Skeletal muscle satellite cell (primary cell): ENCODE measurements around the gene MUC3A.
"Not testable (repeated sequence)": the region's sequence is repeated elsewhere in the genome, so short reads cannot be mapped to it uniquely, and the experiment has no call there.

Source experiments
- H3K27me3 ChIP-seq: 2 replicates; pipeline ENCODE4 v1.7.0; 2013; ENCODE audit warnings: low read length; ENCODE audit not compliant: control insufficient read depth, insufficient read depth
- H3K36me3 ChIP-seq: 2 replicates; pipeline ENCODE4 v1.7.0; 2013; ENCODE audit warnings: mild to moderate bottlenecking, control low read depth, low read length; ENCODE audit not compliant: insufficient read depth
- H3K4me1 ChIP-seq: 2 replicates; pipeline ENCODE4 v1.7.0; 2013; ENCODE audit warnings: low read length; ENCODE audit not compliant: control insufficient read depth, insufficient read depth
- H3K4me2 ChIP-seq: 2 replicates; pipeline ENCODE4 v1.7.0; 2013; ENCODE audit warnings: mild to moderate bottlenecking, low read length
- H3K4me3 ChIP-seq: 2 replicates; pipeline ENCODE4 v1.7.0; 2013; ENCODE audit warnings: low read length
- H3K9ac ChIP-seq: 2 replicates; pipeline ENCODE4 v1.7.0; 2013; ENCODE audit warnings: mild to moderate bottlenecking, low read depth, low read length, moderate library complexity
- H3K9me3 ChIP-seq: replicated peaks from 2 replicates; pipeline ENCODE4 v1.7.0; 2013; ENCODE audit warnings: mild to moderate bottlenecking, control low read depth, low read length

MUC3A gene

GRCh38 chr7:100978300-100978699 is 29.0 kb downstream of the MUC3A start:
- no peaks in the 10 kb centered on the region for H3K36me3 ChIP-seq
- H3K4me2 ChIP-seq: no peak overlapping the region
- H3K4me3 ChIP-seq: no peak overlapping the region

GRCh38 chr7:100983451-100984187 is 34.3 kb downstream of the MUC3A start:
- H3K4me2 ChIP-seq: no peak overlapping the region
- peaks cover 8% of the 10 kb centered on the region for H3K4me1 ChIP-seq
- H3K36me3 ChIP-seq: no peaks in the 10 kb centered on the region
- peaks cover 13% of the 10 kb centered on the region for H3K27me3 ChIP-seq
- no peak overlapping the region for H3K4me3 ChIP-seq
- no peaks in the 10 kb centered on the region for H3K9me3 ChIP-seq
- peak overlapping the region; percentile 57 for H3K9ac ChIP-seq

More at GRCh38 chr7:100978300-100978699, 29.0 kb downstream of the MUC3A start:
- no peaks in the 10 kb centered on the region for H3K9me3 ChIP-seq
- no peaks in the 10 kb centered on the region for H3K4me1 ChIP-seq
- peaks cover 19% of the 10 kb centered on the region for H3K27me3 ChIP-seq
- H3K9ac ChIP-seq: no peak overlapping the region

- H3K9ac ChIP-seq: peak overlapping the region; percentile 57
- not testable (repeated sequence) for H3K4me2 ChIP-seq, H3K4me3 ChIP-seq, H3K9me3 ChIP-seq, H3K36me3 ChIP-seq, H3K4me1 ChIP-seq
- peaks cover 12% of the 10 kb centered on the region for H3K27me3 ChIP-seq
These were observed 35.0 kb downstream of the MUC3A start for GRCh38 chr7:100984241-100984918.

- not testable (repeated sequence) for H3K36me3 ChIP-seq, H3K4me3 ChIP-seq, H3K9me3 ChIP-seq, H3K4me2 ChIP-seq, H3K4me1 ChIP-seq
- H3K27me3 ChIP-seq: peaks cover 12% of the 10 kb centered on the region
- peak overlapping the region; percentile 30 for H3K9ac ChIP-seq
These were observed 35.9 kb downstream of the MUC3A start for GRCh38 chr7:100985033-100985797.

GRCh38 chr7:100991631-100992030 is 42.3 kb downstream of the MUC3A start:
- Histone ChIP-seq H3K4me2 (no peak overlapping the region), H3K27me3 (no peaks in the 10 kb centered on the region), H3K4me1 (no peaks in the 10 kb centered on the region), H3K9me3 (no peaks in the 10 kb centered on the region), H3K9ac (no peak overlapping the region), H3K36me3 (no peaks in the 10 kb centered on the region), H3K4me3 (no peak overlapping the region)

- H3K9me3 ChIP-seq, H3K4me1 ChIP-seq, H3K4me2 ChIP-seq, H3K36me3 ChIP-seq, H3K9ac ChIP-seq, H3K4me3 ChIP-seq, H3K27me3 ChIP-seq: not testable (repeated sequence)
These were observed 42.9 kb downstream of the MUC3A start for GRCh38 chr7:100992280-100992679.

GRCh38 chr7:100994671-100995070 is 45.3 kb downstream of the MUC3A start:
- H3K36me3 ChIP-seq, H3K4me3 ChIP-seq: not testable (repeated sequence)

GRCh38 chr7:100998530-100998929 is 49.2 kb downstream of the MUC3A start:
- not testable (repeated sequence) for H3K36me3 ChIP-seq, H3K9me3 ChIP-seq, H3K4me1 ChIP-seq, H3K9ac ChIP-seq, H3K27me3 ChIP-seq, H3K4me3 ChIP-seq, H3K4me2 ChIP-seq

More at GRCh38 chr7:100994671-100995070, 45.3 kb downstream of the MUC3A start:
- not testable (repeated sequence) for H3K27me3 ChIP-seq, H3K4me2 ChIP-seq, H3K9ac ChIP-seq, H3K4me1 ChIP-seq, H3K9me3 ChIP-seq

- H3K9me3 ChIP-seq, H3K27me3 ChIP-seq, H3K9ac ChIP-seq, H3K4me3 ChIP-seq, H3K36me3 ChIP-seq, H3K4me2 ChIP-seq, H3K4me1 ChIP-seq: not testable (repeated sequence)
These were observed 50.0 kb downstream of the MUC3A start for GRCh38 chr7:100999334-100999733.

- H3K27me3 ChIP-seq, H3K4me2 ChIP-seq, H3K9me3 ChIP-seq, H3K9ac ChIP-seq, H3K36me3 ChIP-seq, H3K4me3 ChIP-seq, H3K4me1 ChIP-seq: not testable (repeated sequence)
These were observed 50.7 kb downstream of the MUC3A start for GRCh38 chr7:101000025-101000424.

- not testable (repeated sequence) for H3K9ac ChIP-seq, H3K9me3 ChIP-seq, H3K4me1 ChIP-seq, H3K27me3 ChIP-seq, H3K4me3 ChIP-seq, H3K36me3 ChIP-seq, H3K4me2 ChIP-seq
These were observed 53.0 kb downstream of the MUC3A start for GRCh38 chr7:101002333-101002732.
